PC-3 (cell line): ENCODE measurements around the gene FYN. TPM values are rescaled to one million over a fixed set of nuclear protein-coding genes. Genes with fewer than 3 reads are reported as not detected.

Experiments used
- ATAC-seq: fragments of 200-7000 bp; cut with Tn5 transposase; 2 replicates; pipeline ENCODE4 v1.9.1; 2020; ENCODE audit warnings: mild to moderate bottlenecking, moderate library complexity
- BruUV-seq: library from RNA; stranded (reverse); fragments of 400-500 nt; replicated peaks from 2 replicates; lab custom pipeline; 2021; lab: Mats Ljungman, UMichigan
- CTCF ChIA-PET: fragments of 300-600 bp; sonication (Branson Sonifier 250); formaldehyde crosslinking; loops from one replicate; lab custom pipeline; 2022; ENCODE audit warnings: antibody characterized with exemption; lab: Charles Lee
- POLR2A ChIA-PET: fragments of 300-600 bp; sonication (Branson Sonifier 250); formaldehyde crosslinking; loops from one replicate; lab custom pipeline; 2022; ENCODE audit warnings: antibody characterized with exemption; ENCODE audit not compliant: unreplicated experiment; lab: Charles Lee
- DNase-seq: peaks from one replicate; pipeline ENCODE4 v3.0.0-alpha.2; 2015
- H2AFZ ChIP-seq: fragments of 300-600 bp; sonication (generic); 2 replicates; pipeline ENCODE4 v1.6.0; 2016; ENCODE audit warnings: antibody characterized with exemption, low read length
- H3F3A ChIP-seq: fragments of 300-600 bp; sonication (generic); one replicate; pipeline ENCODE4 v1.6.0; 2017; ENCODE audit warnings: antibody characterized with exemption, low read length, control low read depth, mild to moderate bottlenecking; ENCODE audit not compliant: unreplicated experiment
- H3K27ac ChIP-seq: fragments of 300-600 bp; sonication (generic); 2 replicates; pipeline ENCODE4 v1.5.1; 2016; ENCODE audit warnings: mild to moderate bottlenecking, low read length
- H3K27me3 ChIP-seq: fragments of 300-600 bp; sonication (generic); 2 replicates; pipeline ENCODE4 v1.6.1; 2016; ENCODE audit warnings: low read length, mixed read lengths
- H3K36me3 ChIP-seq: fragments of 300-600 bp; sonication (generic); 2 replicates; pipeline ENCODE4 v1.6.1; 2016; ENCODE audit warnings: low read depth, mixed run types, low read length, mixed read lengths
- H3K4me1 ChIP-seq: fragments of 300-600 bp; sonication (generic); 2 replicates; pipeline ENCODE4 v1.5.1; 2016; ENCODE audit warnings: low read length; ENCODE audit not compliant: insufficient read depth
- H3K4me2 ChIP-seq: fragments of 300-600 bp; sonication (generic); 2 replicates; pipeline ENCODE4 v1.6.0; 2016; ENCODE audit warnings: low read length
- H3K4me3 ChIP-seq: fragments of 300-600 bp; sonication (generic); 2 replicates; pipeline ENCODE4 v1.5.1; 2016; ENCODE audit warnings: mild to moderate bottlenecking, low read length, mixed read lengths
- H3K79me2 ChIP-seq: fragments of 300-600 bp; sonication (generic); 2 replicates; pipeline ENCODE4 v1.6.1; 2017; ENCODE audit warnings: low read length, mixed read lengths
- H3K9ac ChIP-seq: fragments of 300-600 bp; sonication (generic); 2 replicates; pipeline ENCODE4 v1.6.0; 2016; ENCODE audit warnings: mild to moderate bottlenecking, low read length
- H3K9me2 ChIP-seq: fragments of 300-600 bp; sonication (generic); replicated peaks from 2 replicates; pipeline ENCODE4 v1.6.1; 2016; ENCODE audit warnings: mixed run types, low read length, mixed read lengths
- H3K9me3 ChIP-seq: fragments of 300-600 bp; sonication (generic); 2 replicates; pipeline ENCODE4 v1.6.1; 2016; ENCODE audit warnings: low read length, mixed read lengths
- H4K20me1 ChIP-seq: fragments of 300-600 bp; sonication (generic); 2 replicates; pipeline ENCODE4 v1.6.1; 2016; ENCODE audit warnings: low read length, mixed read lengths
- CTCF ChIP-seq: fragments of 300-600 bp; sonication (generic); conservative IDR thresholded peaks from 2 replicates; pipeline ENCODE4 v1.5.1; 2017; ENCODE audit warnings: antibody characterized with exemption, low read depth, mild to moderate bottlenecking, low read length
- EZH2 ChIP-seq: fragments of 300-600 bp; sonication (generic); IDR thresholded peaks from one replicate; pipeline ENCODE4 v1.6.1; 2017; ENCODE audit warnings: antibody characterized with exemption, mild to moderate bottlenecking, low read length; ENCODE audit not compliant: unreplicated experiment
- EZH2phosphoT487 ChIP-seq: fragments of 300-600 bp; sonication (generic); IDR thresholded peaks from 2 replicates; pipeline ENCODE4 v1.6.1; 2018; ENCODE audit warnings: mild to moderate bottlenecking, antibody characterized with exemption, low read length, borderline replicate concordance
- intact Hi-C: fragments of 100-400 bp; cut with micrococcal nuclease; formaldehyde crosslinking; loops from 2 replicates; pipeline ENCODE4 v1.9.0; 2023
- total RNA-seq: library from RNA; depleted of rRNA; stranded (reverse); fragments of >200 nt; gene quantifications from 2 replicates; pipeline ENCODE4 v1.2.3, GENCODE V29; 2014

Gene FYN
- total RNA-seq, 1 experiment from 2014 or later = 27.6 TPM

GRCh38 chr6:111680015-111680712, 193.1 kb downstream of the FYN start:
- H3K9ac ChIP-seq = no peak overlapping the region
- ChIA-PET CTCF (no interaction called here), POLR2A (no interaction called here)
- no peaks in the 10 kb centered on the region for H3K36me3 ChIP-seq
- no TSS peak for BruUV-seq
- no peak overlapping the region for H2AFZ ChIP-seq
- no peak overlapping the region for H3K4me3 ChIP-seq
- intact Hi-C loops = no loop called here
- no peaks in the 10 kb centered on the region for H3K4me1 ChIP-seq
- no peaks in the 10 kb centered on the region for H3K27me3 ChIP-seq
- DNase-seq = no peak
- H3F3A ChIP-seq = no peaks in the 10 kb centered on the region
- no peaks in the 10 kb centered on the region for H3K79me2 ChIP-seq
- no peak for ATAC-seq
- no peaks in the 10 kb centered on the region for H3K9me2 ChIP-seq
- no peaks in the 10 kb centered on the region for H4K20me1 ChIP-seq
- H3K4me2 ChIP-seq = no peak overlapping the region
- no peaks in the 10 kb centered on the region for H3K9me3 ChIP-seq
- H3K27ac ChIP-seq = no peak overlapping the region
- TF ChIP-seq EZH2phosphoT487 (no peak), CTCF (no peak), EZH2 (no peak)

- Histone ChIP-seq H3K4me3 (no peak overlapping the region), H3K79me2 (no peaks in the 10 kb centered on the region), H4K20me1 (no peaks in the 10 kb centered on the region), H3F3A (no peaks in the 10 kb centered on the region), H3K9ac (no peak overlapping the region), H3K9me3 (no peaks in the 10 kb centered on the region), H3K27ac (no peak overlapping the region), H3K9me2 (no peaks in the 10 kb centered on the region), H3K36me3 (no peaks in the 10 kb centered on the region), H3K4me1 (no peaks in the 10 kb centered on the region), H2AFZ (no peak overlapping the region), H3K4me2 (no peak overlapping the region), H3K27me3 (no peaks in the 10 kb centered on the region)
- ChIA-PET POLR2A (no interaction called here), CTCF (no interaction called here)
- DNase-seq = no peak
- no peak for TF ChIP-seq EZH2phosphoT487
- no peak for TF ChIP-seq CTCF
- no peak for TF ChIP-seq EZH2
- ATAC-seq = no peak
- intact Hi-C loops = no loop called here
- BruUV-seq = no TSS peak
Measured at GRCh38 chr6:111679126-111679858, 194.0 kb downstream of the FYN start.
